ENCODE measurements around the gene MGST2. TPM values are rescaled to one million over a fixed set of nuclear protein-coding genes. Genes with fewer than 3 reads are reported as not detected.

The MGST2 gene
- polyA plus RNA-seq, 1 donor (not counting 4 experiments of a cell fraction or from before 2014, with no cell fraction given): 57.6 TPM

DNA sequence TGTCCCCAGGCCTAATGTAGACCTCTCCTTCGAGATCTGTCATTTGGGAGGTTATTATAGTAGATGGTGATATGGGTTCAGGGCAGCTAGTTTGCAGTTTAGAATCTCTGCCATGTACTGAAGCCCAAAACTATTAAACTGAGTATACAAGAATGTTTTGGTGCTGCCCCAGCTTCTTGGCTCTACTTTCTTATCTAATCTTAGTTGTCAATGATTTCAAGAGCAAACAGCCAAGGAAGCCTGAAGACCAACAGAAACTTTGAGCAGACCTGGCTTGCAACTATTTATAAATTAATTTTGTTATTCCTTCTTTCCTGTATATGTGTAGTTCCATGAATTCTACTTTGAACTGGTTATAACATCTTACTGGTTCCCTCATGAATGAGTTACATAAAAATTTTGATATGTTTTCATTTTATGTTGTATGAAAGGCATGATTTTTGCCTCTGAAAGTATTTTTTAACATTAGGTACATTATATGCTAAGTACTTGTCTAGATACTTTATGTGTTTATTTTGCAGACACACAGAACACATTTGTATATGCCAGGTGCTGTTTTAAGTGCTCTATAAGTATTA is 2.0 kb upstream of the MGST2 start:
- no peaks in the 10 kb centered on the region for H3K9me3 ChIP-seq (ENCODE audit: control insufficient read depth, low read depth, low read length)
- H3K4me1 ChIP-seq (ENCODE audit: control insufficient read depth, extremely low read depth, insufficient read depth, low read length): peaks cover 14% of the 10 kb centered on the region
- no peaks in the 10 kb centered on the region for H4K20me1 ChIP-seq (ENCODE audit: control insufficient read depth, extremely low read depth, insufficient read depth, low read length)
- H3K36me3 ChIP-seq (ENCODE audit: control insufficient read depth in 2 of 2, extremely low read depth in 1 of 2, insufficient read depth in 2 of 2, low read length in 2 of 2): no peaks in the 10 kb centered on the region
- dilution Hi-C loops (cut with MboI; ENCODE audit: extremely low pct_ligation_motif_present, low sequenced_read_pairs): no loop called here
- DNase-seq (ENCODE audit: low read depth, low spot score): no peak
- no peak overlapping the region for H3K4me3 ChIP-seq (ENCODE audit: control insufficient read depth in 2 of 3, extremely low read depth in 1 of 3, insufficient read depth in 2 of 3, low read depth in 1 of 3, low read length in 3 of 3)
- no peaks in the 10 kb centered on the region for H3K79me2 ChIP-seq (ENCODE audit: control insufficient read depth, insufficient read depth, low read length)
- no peak for FAIRE-seq
- H2AFZ ChIP-seq (ENCODE audit: control insufficient read depth, low read length): no peak overlapping the region
- no peak overlapping the region for H3K4me2 ChIP-seq (ENCODE audit: control insufficient read depth, extremely low read depth, insufficient read depth, low read depth, low read length)
- H3K9ac ChIP-seq (ENCODE audit: control insufficient read depth, extremely low read depth, insufficient read depth, low read length): no peak overlapping the region
- H3K27ac ChIP-seq (ENCODE audit: control insufficient read depth, insufficient read depth, low read length): no peak overlapping the region
- TF ChIP-seq, protein P1, sequence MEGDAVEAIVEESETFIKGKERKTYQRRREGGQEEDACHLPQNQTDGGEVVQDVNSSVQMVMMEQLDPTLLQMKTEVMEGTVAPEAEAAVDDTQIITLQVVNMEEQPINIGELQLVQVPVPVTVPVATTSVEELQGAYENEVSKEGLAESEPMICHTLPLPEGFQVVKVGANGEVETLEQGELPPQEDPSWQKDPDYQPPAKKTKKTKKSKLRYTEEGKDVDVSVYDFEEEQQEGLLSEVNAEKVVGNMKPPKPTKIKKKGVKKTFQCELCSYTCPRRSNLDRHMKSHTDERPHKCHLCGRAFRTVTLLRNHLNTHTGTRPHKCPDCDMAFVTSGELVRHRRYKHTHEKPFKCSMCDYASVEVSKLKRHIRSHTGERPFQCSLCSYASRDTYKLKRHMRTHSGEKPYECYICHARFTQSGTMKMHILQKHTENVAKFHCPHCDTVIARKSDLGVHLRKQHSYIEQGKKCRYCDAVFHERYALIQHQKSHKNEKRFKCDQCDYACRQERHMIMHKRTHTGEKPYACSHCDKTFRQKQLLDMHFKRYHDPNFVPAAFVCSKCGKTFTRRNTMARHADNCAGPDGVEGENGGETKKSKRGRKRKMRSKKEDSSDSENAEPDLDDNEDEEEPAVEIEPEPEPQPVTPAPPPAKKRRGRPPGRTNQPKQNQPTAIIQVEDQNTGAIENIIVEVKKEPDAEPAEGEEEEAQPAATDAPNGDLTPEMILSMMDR (optimal IDR thresholded peaks at IDR 0.05 in 1 of 3, IDR thresholded peaks at IDR 0.05 in 1 of 3, conservative IDR thresholded peaks at IDR 0.05 in 1 of 3; ENCODE audit: extremely low read depth in 1 of 3, insufficient read depth in 2 of 3, low read length in 3 of 3): no peak
- TF ChIP-seq EZH2 (IDR thresholded peaks at IDR 0.05; ENCODE audit: low read length): no peak
- no peaks in the 10 kb centered on the region for H3K27me3 ChIP-seq (ENCODE audit: control insufficient read depth, extremely low read depth, insufficient read depth, low read length)
- no peaks in the 10 kb centered on the region for H3K9me1 ChIP-seq (ENCODE audit: control insufficient read depth, extremely low read depth, insufficient read depth, low read length)

DNA sequence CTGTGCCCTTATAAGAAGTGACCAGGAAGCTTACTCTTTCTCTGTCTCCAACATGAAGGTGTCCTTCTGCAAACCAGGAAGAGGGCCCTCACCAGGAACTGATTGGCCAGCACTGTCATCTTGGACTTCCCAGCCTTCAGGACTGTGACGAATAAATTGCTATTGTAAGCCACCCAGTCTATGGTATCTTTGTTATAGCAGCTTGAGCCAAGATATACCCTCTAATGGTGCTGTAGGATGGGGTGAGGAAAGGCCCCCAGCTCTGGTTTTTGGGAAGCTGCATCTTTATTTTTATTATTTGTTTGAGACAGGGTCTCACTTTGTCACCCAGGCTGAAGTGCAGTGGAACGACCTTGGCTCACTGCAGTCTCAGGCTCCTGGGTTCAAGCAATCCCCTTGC is 1.2 kb upstream of the MGST2 start:
- Histone ChIP-seq H3K4me3 (ENCODE audit: control insufficient read depth in 2 of 3, extremely low read depth in 1 of 3, insufficient read depth in 2 of 3, low read depth in 1 of 3, low read length in 3 of 3) (no peak overlapping the region), H3K9me3 (ENCODE audit: control insufficient read depth, low read depth, low read length) (no peaks in the 10 kb centered on the region), H2AFZ (ENCODE audit: control insufficient read depth, low read length) (no peak overlapping the region), H3K4me1 (ENCODE audit: control insufficient read depth, extremely low read depth, insufficient read depth, low read length) (peaks cover 11% of the 10 kb centered on the region), H3K9me1 (ENCODE audit: control insufficient read depth, extremely low read depth, insufficient read depth, low read length) (no peaks in the 10 kb centered on the region), H3K79me2 (ENCODE audit: control insufficient read depth, insufficient read depth, low read length) (peaks cover 4% of the 10 kb centered on the region), H3K4me2 (ENCODE audit: control insufficient read depth, extremely low read depth, insufficient read depth, low read depth, low read length) (no peak overlapping the region), H3K9ac (ENCODE audit: control insufficient read depth, extremely low read depth, insufficient read depth, low read length) (no peak overlapping the region), H3K27me3 (ENCODE audit: control insufficient read depth, extremely low read depth, insufficient read depth, low read length) (no peaks in the 10 kb centered on the region), H3K36me3 (ENCODE audit: control insufficient read depth in 2 of 2, extremely low read depth in 1 of 2, insufficient read depth in 2 of 2, low read length in 2 of 2) (no peaks in the 10 kb centered on the region), H4K20me1 (ENCODE audit: control insufficient read depth, extremely low read depth, insufficient read depth, low read length) (no peaks in the 10 kb centered on the region), H3K27ac (ENCODE audit: control insufficient read depth, insufficient read depth, low read length) (no peak overlapping the region)
- dilution Hi-C loops (cut with MboI; ENCODE audit: extremely low pct_ligation_motif_present, low sequenced_read_pairs): no loop called here
- DNase-seq (ENCODE audit: low read depth, low spot score) (no peak), FAIRE-seq (no peak)
- TF ChIP-seq EZH2 (IDR thresholded peaks at IDR 0.05; ENCODE audit: low read length): no peak
- TF ChIP-seq, protein P1 (optimal IDR thresholded peaks at IDR 0.05 in 1 of 3, IDR thresholded peaks at IDR 0.05 in 1 of 3, conservative IDR thresholded peaks at IDR 0.05 in 1 of 3; ENCODE audit: extremely low read depth in 1 of 3, insufficient read depth in 2 of 3, low read length in 3 of 3): no peak

Measured in keratinocyte (primary cell).